AML-193 (cell line): ENCODE measurements around the gene CHPT1.
"Not testable (repeated sequence)": the region's sequence is repeated elsewhere in the genome, so short reads cannot be mapped to it uniquely, and the experiment has no call there.

Experiments
- DNase-seq, 2 experiments: peaks; one replicate each; lab custom pipeline; 2025; lab: John Stamatoyannopoulos, UW

CHPT1 gene

GRCh38 chr12:101697197-101697929 lies at the start of gene CHPT1:
TSS of gene CHPT1 (plus strand) at chr12:101697640. CDS start at chr12:101697862, 222 bp downstream.
- DNase-seq, result peak; percentile 39 to 42

- no peak for DNase-seq
Observed at GRCh38 chr12:101647711-101648110, 49.7 kb upstream of the CHPT1 start.

- DNase-seq, result no peak
Observed at GRCh38 chr12:101648195-101648594, 49.2 kb upstream of the CHPT1 start.

GRCh38 chr12:101650346-101651117 lies 46.9 kb upstream of the CHPT1 start:
- no peak for DNase-seq

GRCh38 chr12:101653030-101653429 lies 44.4 kb upstream of the CHPT1 start:
- no peak for DNase-seq

GRCh38 chr12:101653503-101653902 lies 43.9 kb upstream of the CHPT1 start:
- DNase-seq, result no peak

- no peak for DNase-seq
Observed at GRCh38 chr12:101654442-101654841, 43.0 kb upstream of the CHPT1 start.

GRCh38 chr12:101655393-101655792 lies 42.0 kb upstream of the CHPT1 start:
- no peak for DNase-seq

GRCh38 chr12:101660662-101661061 lies 36.8 kb upstream of the CHPT1 start:
- not testable (repeated sequence) for DNase-seq

- DNase-seq, result no peak
Observed at GRCh38 chr12:101663298-101663697, 34.1 kb upstream of the CHPT1 start.

GRCh38 chr12:101664992-101665391 lies 32.4 kb upstream of the CHPT1 start:
- no peak for DNase-seq

- no peak for DNase-seq
Observed at GRCh38 chr12:101666052-101666728, 31.2 kb upstream of the CHPT1 start.

- DNase-seq, result no peak
Observed at GRCh38 chr12:101667591-101667990, 29.8 kb upstream of the CHPT1 start.

GRCh38 chr12:101670007-101670671 lies 27.3 kb upstream of the CHPT1 start:
- DNase-seq, result peak; percentile 85 to 86

- DNase-seq, result peak; percentile 84 to 89
Observed at GRCh38 chr12:101671157-101671791, 26.2 kb upstream of the CHPT1 start.

- peak; percentile 37 to 58 for DNase-seq
Observed at GRCh38 chr12:101671833-101672232, 25.6 kb upstream of the CHPT1 start.

GRCh38 chr12:101675555-101675954 lies 21.9 kb upstream of the CHPT1 start:
- DNase-seq, result no peak

GRCh38 chr12:101676497-101676896 lies 20.9 kb upstream of the CHPT1 start:
- not testable (repeated sequence) for DNase-seq

GRCh38 chr12:101678081-101678480 lies 19.4 kb upstream of the CHPT1 start:
- DNase-seq, result no peak

GRCh38 chr12:101680240-101680639 lies 17.2 kb upstream of the CHPT1 start:
- no peak for DNase-seq

- DNase-seq, result no peak
Observed at GRCh38 chr12:101680647-101681046, 16.8 kb upstream of the CHPT1 start.

GRCh38 chr12:101681627-101682026 lies 15.8 kb upstream of the CHPT1 start:
- not testable (repeated sequence) for DNase-seq
